CD4-positive, alpha-beta T cell treated with Interleukin-12 subunit alpha and Interleukin-12 subunit beta, for 1 hour (primary cell): Measurements from ENCODE around the gene EYA3.

Experiments
- DNase-seq: peaks from one replicate; pipeline ENCODE4 v3.0.0-alpha.2; 2020

Gene EYA3

GRCh38 chr1:27935721-27936120, 152.7 kb downstream of the EYA3 start:
- DNase-seq: no peak

- no peak for DNase-seq
Measured at GRCh38 chr1:27934818-27935549, 153.4 kb downstream of the EYA3 start, which contains the start of gene SMPDL3B. TSS of gene SMPDL3B (plus strand) at chr1:27935000. CDS start at chr1:27935184, 184 bp downstream.

GRCh38 chr1:27931759-27932158, 156.7 kb downstream of the EYA3 start:
- DNase-seq: no peak

GRCh38 chr1:27931184-27931583, 157.2 kb downstream of the EYA3 start:
- no peak for DNase-seq

GRCh38 chr1:27928216-27928954, 160.0 kb downstream of the EYA3 start:
- DNase-seq: no peak

- DNase-seq: no peak
Measured at GRCh38 chr1:27922272-27922671, 166.1 kb downstream of the EYA3 start.
